Liver (tissue), 3 donors: Measurements from ENCODE around the gene SNN.

ENCODE experiments used
- GABPA ChIP-seq, 2 donors: IDR thresholded peaks in 1 of 2; conservative IDR thresholded peaks in 1 of 2; 2 replicates each; pipeline ENCODE4 v1.6.1; 2016; ENCODE audit warnings: antibody characterized with exemption in 2 of 2, mild to moderate bottlenecking in 1 of 2, moderate library complexity in 1 of 2
- RAD21 ChIP-seq, 2 donors: IDR thresholded peaks; 2 replicates each; pipeline ENCODE4 v1.6.1; 2016; ENCODE audit warnings: antibody characterized with exemption in 2 of 2, mild to moderate bottlenecking in 2 of 2
- YY1 ChIP-seq: IDR thresholded peaks from 2 replicates; pipeline ENCODE4 v1.6.1; 2016; ENCODE audit warnings: antibody characterized with exemption, mild to moderate bottlenecking
- TF ChIP-seq, protein P1 (sequence below): fragments of 150-350 bp; IDR thresholded peaks from 2 replicates; pipeline ENCODE4 v1.5.1; 2017; ENCODE audit warnings: improper control_type of control experiment, low read depth, low read length; ENCODE audit not compliant: missing input control
- TF ChIP-seq, protein P2 (sequence below): IDR thresholded peaks from 2 replicates; pipeline ENCODE4 v1.6.1; 2016; ENCODE audit warnings: antibody characterized with exemption
- TF ChIP-seq, protein P3 (sequence below): IDR thresholded peaks from 2 replicates; pipeline ENCODE4 v1.6.1; 2016; ENCODE audit warnings: antibody characterized with exemption
- donor health status: healthy.
- donor health status: healthy.

DNA sequence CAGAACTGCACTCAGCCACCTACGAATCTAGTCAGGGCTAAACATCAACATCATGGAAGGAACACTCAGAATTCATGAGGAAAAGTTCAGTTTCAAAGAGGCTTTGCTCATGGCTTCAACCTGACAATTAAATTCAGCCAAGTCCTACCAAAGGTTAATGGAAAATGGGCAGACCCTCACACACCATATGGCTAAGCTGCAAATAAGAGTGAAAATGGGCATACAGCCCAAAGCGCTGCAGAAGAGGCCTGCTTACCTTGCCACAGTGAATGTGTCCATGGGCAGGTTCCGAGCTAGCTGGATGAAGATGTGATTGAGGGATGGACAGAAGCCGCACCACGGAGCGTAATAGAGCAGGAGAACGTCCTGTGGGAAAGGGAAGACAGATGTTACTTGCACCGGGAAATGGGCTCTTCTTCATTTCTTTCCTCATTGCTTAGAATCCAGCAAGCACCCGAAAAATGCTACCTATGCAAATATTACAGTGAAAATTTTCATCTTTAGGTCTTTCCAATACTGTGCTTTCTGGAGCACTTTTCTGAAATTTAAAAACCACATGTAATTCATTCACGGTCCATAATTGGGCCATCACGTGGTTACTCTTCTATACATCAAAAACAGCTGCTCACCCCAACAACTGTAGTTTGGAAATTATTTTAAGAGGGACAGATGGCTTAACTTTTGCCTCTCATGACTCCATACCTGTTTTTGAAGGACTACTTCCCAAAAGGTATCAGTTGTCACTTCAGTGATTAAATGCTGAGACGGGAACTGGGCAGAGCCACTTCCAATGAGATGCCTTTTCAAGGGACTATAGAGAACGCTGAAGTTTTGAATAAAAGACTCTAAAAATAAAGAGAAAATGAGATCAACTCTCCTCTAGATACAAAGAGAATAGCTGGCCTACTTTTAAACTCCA, 19.6 kb downstream of the SNN start:
- TF ChIP-seq RAD21 (IDR thresholded peaks at IDR 0.05) (no peak), GABPA (IDR thresholded peaks at IDR 0.05 in 1 of 2, conservative IDR thresholded peaks at IDR 0.05 in 1 of 2) (no peak), YY1 (no peak)
- TF ChIP-seq, protein P1, sequence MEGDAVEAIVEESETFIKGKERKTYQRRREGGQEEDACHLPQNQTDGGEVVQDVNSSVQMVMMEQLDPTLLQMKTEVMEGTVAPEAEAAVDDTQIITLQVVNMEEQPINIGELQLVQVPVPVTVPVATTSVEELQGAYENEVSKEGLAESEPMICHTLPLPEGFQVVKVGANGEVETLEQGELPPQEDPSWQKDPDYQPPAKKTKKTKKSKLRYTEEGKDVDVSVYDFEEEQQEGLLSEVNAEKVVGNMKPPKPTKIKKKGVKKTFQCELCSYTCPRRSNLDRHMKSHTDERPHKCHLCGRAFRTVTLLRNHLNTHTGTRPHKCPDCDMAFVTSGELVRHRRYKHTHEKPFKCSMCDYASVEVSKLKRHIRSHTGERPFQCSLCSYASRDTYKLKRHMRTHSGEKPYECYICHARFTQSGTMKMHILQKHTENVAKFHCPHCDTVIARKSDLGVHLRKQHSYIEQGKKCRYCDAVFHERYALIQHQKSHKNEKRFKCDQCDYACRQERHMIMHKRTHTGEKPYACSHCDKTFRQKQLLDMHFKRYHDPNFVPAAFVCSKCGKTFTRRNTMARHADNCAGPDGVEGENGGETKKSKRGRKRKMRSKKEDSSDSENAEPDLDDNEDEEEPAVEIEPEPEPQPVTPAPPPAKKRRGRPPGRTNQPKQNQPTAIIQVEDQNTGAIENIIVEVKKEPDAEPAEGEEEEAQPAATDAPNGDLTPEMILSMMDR: no peak
- TF ChIP-seq, protein P2, sequence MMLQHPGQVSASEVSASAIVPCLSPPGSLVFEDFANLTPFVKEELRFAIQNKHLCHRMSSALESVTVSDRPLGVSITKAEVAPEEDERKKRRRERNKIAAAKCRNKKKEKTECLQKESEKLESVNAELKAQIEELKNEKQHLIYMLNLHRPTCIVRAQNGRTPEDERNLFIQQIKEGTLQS: no peak
- TF ChIP-seq, protein P3, sequence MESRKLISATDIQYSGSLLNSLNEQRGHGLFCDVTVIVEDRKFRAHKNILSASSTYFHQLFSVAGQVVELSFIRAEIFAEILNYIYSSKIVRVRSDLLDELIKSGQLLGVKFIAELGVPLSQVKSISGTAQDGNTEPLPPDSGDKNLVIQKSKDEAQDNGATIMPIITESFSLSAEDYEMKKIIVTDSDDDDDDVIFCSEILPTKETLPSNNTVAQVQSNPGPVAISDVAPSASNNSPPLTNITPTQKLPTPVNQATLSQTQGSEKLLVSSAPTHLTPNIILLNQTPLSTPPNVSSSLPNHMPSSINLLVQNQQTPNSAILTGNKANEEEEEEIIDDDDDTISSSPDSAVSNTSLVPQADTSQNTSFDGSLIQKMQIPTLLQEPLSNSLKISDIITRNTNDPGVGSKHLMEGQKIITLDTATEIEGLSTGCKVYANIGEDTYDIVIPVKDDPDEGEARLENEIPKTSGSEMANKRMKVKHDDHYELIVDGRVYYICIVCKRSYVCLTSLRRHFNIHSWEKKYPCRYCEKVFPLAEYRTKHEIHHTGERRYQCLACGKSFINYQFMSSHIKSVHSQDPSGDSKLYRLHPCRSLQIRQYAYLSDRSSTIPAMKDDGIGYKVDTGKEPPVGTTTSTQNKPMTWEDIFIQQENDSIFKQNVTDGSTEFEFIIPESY: no peak
